Choroid plexus epithelial cell (primary cell): Measurements from ENCODE around the gene SSNA1.
A peak's percentile ranks its signal among the peaks of the same experiment; 100 is the strongest.

ENCODE experiments used
- DNase-seq: peaks from one replicate; pipeline ENCODE4 v3.0.0-alpha.2; 2010; ENCODE audit warnings: low read depth
- H3K4me3 ChIP-seq: 2 replicates; pipeline ENCODE4 v1.5.1; 2011; ENCODE audit warnings: low read depth, mild to moderate bottlenecking, control low read depth, low read length, moderate library complexity
- CTCF ChIP-seq: conservative IDR thresholded peaks from 2 replicates; pipeline ENCODE4 v1.5.1; 2011; ENCODE audit warnings: low read depth, mild to moderate bottlenecking, control low read depth, inconsistent platforms, low read length, moderate library complexity

Gene SSNA1

DNA sequence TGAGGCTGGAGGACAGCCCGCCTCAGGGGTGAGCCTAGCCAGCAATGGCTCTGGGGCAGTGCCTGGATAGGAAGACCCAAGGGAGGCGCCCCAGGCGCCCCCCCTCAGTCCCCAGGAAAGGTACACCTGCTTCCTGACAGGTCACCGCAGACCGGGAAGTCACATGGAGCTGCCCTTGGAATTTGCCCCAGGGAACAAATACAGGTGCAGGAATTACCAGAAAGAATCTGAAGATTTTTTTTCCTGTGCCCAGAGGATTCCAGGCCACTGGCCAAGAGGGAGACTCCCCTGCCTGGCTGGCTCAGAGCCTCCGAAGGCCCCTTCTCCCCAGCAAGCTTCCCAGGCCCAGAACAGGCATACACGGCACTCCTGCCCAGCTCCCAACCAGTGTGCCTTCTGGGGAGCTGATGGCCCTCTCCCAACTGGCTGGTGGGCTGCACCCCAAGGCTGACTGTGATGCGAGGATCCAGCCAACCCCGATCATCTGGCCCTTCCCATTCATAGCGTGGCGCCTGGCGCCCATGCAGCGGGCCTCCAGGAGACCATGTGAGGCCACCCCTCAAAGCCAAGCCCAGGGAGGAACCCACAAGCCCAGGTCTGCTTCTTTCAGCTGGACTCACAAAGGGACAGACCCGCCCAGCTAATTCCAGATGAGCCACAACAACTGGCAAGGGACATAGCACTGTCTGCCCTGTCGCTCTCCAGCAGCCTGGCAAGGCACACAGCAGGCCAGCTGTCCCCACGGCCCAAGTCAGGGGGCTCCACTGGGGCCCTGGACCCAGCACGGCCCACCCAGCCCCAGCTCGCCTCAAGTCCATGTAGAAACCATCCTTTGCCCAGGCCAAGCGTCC lies 9.8 kb downstream of the SSNA1 start:
- TF ChIP-seq CTCF, result no peak
- H3K4me3 ChIP-seq, result no peak overlapping the region
- no peak for DNase-seq

DNA sequence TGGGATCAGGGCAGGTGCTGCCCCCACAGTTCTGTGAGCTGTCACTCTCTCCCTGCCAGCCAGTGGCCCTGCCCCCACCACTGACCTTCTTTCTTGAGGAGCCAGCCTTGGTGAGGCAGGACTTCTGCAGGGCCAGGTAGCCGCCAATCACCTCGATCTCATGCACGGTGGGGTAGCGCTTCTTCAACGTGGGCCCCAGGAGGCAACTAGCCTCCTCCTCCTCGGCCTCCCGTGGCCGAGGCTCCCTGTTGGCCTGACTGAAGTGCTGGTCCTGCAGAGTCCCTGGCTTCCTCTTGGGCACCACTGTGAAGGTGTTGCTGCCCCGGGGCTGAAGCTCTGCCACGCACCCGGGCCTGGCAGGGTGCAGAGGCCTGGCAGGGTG lies 10.4 kb downstream of the SSNA1 start:
- DNase-seq, result no peak
- TF ChIP-seq CTCF, result no peak
- peak overlapping the region; percentile 57 for H3K4me3 ChIP-seq

GRCh38 chr9:137199411-137200121 lies 11.1 kb downstream of the SSNA1 start:
- DNase-seq, result peak; percentile 54
- H3K4me3 ChIP-seq, result peak overlapping the region; percentile 57
- TF ChIP-seq CTCF, result no peak

DNA sequence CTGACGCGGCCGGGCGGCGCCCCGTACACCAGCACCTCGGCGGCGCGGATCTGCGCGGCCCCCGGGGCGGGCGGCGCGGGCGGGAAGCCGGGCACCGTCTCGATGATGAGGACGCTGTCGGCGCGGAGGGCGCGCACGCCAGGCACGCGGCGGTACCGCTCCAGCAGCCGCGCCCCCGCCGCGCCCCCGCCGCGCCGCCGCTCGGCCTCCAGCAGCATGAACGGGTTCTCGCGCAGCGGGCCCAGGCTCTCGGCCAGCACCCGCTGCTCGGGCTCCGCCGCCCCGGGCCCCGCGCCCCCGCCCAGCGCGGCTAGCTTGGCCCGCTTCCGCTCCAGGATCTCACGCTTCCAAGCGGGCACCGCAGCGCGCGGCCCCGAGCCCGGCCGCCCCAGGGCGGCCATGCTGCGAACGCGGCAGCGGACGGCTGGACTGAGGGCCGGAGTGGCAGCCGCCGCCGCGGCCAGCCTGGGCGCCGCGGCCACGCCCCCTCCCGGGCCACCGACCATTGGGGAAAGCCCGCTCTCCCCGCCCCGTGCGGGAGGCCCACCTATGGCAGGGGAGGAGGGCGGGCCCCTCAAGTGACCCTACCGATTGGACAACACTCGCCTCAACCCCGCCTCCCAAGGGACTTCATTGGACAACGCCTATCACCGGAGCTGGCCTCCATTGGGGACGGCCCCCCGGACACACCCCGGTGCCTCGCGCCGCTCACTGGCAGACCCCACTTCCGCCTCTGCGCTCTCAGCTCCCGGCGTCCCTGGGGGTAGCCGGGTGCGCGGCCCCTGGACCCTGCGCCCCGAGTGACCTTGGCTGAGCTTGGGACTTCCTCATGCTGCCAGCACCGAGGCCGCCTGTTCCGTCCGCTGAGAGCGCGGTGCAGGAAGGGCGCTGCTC lies 12.1 kb downstream of the SSNA1 start, which contains the start of gene TPRN:
Gene TPRN (minus strand): TSS at position 431 of the 894 bp plus-strand sequence. CDS start 30 bp downstream, at position 401.
- H3K4me3 ChIP-seq, result peak within 1 kb of the TSS; percentile 84
- DNase-seq, result peak; percentile 99
- TF ChIP-seq CTCF, result no peak

- H3K4me3 ChIP-seq, result peak overlapping the region; percentile 84
- no peak for TF ChIP-seq CTCF
- no peak for DNase-seq
Observed at GRCh38 chr9:137201205-137201868, 12.9 kb downstream of the SSNA1 start.

DNA sequence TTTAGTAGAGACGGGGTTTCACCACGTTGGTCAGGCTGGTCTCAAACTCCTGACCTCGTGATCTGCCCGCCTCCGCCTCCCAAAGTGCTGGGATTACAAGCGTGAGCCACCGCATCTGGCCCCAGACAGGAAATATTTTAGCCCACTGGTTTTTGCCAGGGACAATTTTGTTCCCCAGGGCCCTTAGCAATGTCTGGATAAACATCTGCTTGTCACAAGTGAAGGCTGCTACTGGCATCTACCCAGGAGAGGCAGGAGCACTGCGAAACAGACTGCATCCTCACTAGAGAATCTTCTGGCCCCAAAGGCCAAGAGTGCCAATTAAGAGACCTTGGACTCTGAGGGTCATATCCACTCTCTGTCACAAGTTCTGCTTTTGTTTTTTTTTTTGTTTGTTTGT lies 14.5 kb downstream of the SSNA1 start:
- no peak for TF ChIP-seq CTCF
- DNase-seq, result no peak
- no peak overlapping the region for H3K4me3 ChIP-seq
